ENCODE data around the gene SCN3B. TPM values are rescaled to one million over a fixed set of nuclear protein-coding genes. Genes with fewer than 3 reads are reported as not detected.

SCN3B gene
- total RNA-seq, 1 experiment from 2014 or later, result 0.77 TPM

GRCh38 chr11:123579482-123579812 is 75.0 kb downstream of the SCN3B start:
- Histone ChIP-seq H4K8ac (replicated peaks; ENCODE audit: insufficient read length, low read depth, low read length) (no peak overlapping the region), H3K79me1 (ENCODE audit: insufficient read depth, low read depth, low read length, poor library complexity, severe bottlenecking) (no peaks in the 10 kb centered on the region), H2BK15ac (ENCODE audit: low read depth, low read length) (no peak overlapping the region), H3K9me3 (ENCODE audit: control insufficient read depth, low read depth, low read length) (no peaks in the 10 kb centered on the region), H2BK12ac (ENCODE audit: insufficient read length, low read depth, low read length) (no peak overlapping the region), H3K79me2 (ENCODE audit: insufficient read depth, low read length) (no peaks in the 10 kb centered on the region), H3K4ac (ENCODE audit: low read depth, low read length) (no peak overlapping the region), H3K56ac (ENCODE audit: insufficient read length, low read depth, low read length) (no peak overlapping the region), H3K27ac (ENCODE audit: insufficient read length, low read depth, low read length) (no peak overlapping the region), H3K4me2 (ENCODE audit: insufficient read depth, insufficient read length, low read length) (no peak overlapping the region), H4K91ac (ENCODE audit: insufficient read length, low read depth, low read length) (no peak overlapping the region), H4K5ac (ENCODE audit: insufficient read length, low read depth, low read length) (no peak overlapping the region), H3K9ac (ENCODE audit: extremely low read depth, insufficient read length, low read length) (no peak overlapping the region), H4K20me1 (ENCODE audit: control insufficient read depth, insufficient read depth, insufficient read length) (no peaks in the 10 kb centered on the region), H3K14ac (ENCODE audit: insufficient read depth, low read length) (no peak overlapping the region), H2AFZ (ENCODE audit: low read length) (no peak overlapping the region), H3K27me3 (ENCODE audit: insufficient read depth, low read length) (no peaks in the 10 kb centered on the region), H3K18ac (ENCODE audit: insufficient read length, low read depth, low read length) (no peak overlapping the region), H3K4me1 (ENCODE audit: insufficient read depth, low read length) (no peaks in the 10 kb centered on the region; the same call in 1 of the 2 replicates), H2BK120ac (ENCODE audit: low read depth, low read length, poor library complexity, severe bottlenecking) (no peak overlapping the region), H3K23ac (ENCODE audit: insufficient read length, low read depth, low read length) (no peak overlapping the region), H2BK20ac (ENCODE audit: low read depth, low read length, poor library complexity, severe bottlenecking) (no peak overlapping the region), H2AK5ac (ENCODE audit: insufficient read length, low read length) (no peak overlapping the region), H3K23me2 (ENCODE audit: insufficient read length, low read depth, low read length, poor library complexity, severe bottlenecking) (no peaks in the 10 kb centered on the region), H2BK5ac (ENCODE audit: insufficient read length, low read length) (no peak overlapping the region), H3T11ph (ENCODE audit: low read length) (no peak overlapping the region)
- Mint-ChIP-seq H3K27ac (no peak overlapping the region; a peak in 1 of 7 replicates), H3K4me3 (no peak overlapping the region), H3K36me3 (ENCODE audit: insufficient read depth in 1 of 3, low read depth in 3 of 3) (peaks cover 4 to 14% (median 5%) of the 10 kb centered on the region in 3 experiments; a peak in 6 of 7 replicates), H3K9me3 (peaks cover 0 to 3% of the 10 kb centered on the region in 2 experiments; a peak in 1 of 5 replicates), H3K27me3 (ENCODE audit: low read depth) (peaks cover 7% of the 10 kb centered on the region), H3K4me1 (peaks cover 43 to 52% of the 10 kb centered on the region in 2 experiments)
- WGBS (ENCODE audit: extremely low coverage, insufficient read length, low lambda C conversion rate), result no CpG with 5 or more reads among the region's 5 CpGs
- TF ChIP-seq CTCF (conservative IDR thresholded peaks at IDR 0.05), result no peak
- DNase-seq, result no peak

Other genes starting within 250 kb of the SCN3B start
- gene GRAMD1B, start 224.4 kb downstream of the SCN3B start, total RNA-seq (2021), result 24.7 and 25.9 TPM in 2 replicates
- gene ZNF202, start 87.0 kb upstream of the SCN3B start, total RNA-seq (2021), result 46.5 and 49.2 TPM in 2 replicates
- gene OR6X1, start 99.9 kb upstream of the SCN3B start, total RNA-seq (2021), result not detected in 2 replicates
- not detected in 2 replicates for gene OR6M1, start 151.7 kb upstream of the SCN3B start, total RNA-seq (2021)
- gene TMEM225, start 231.0 kb upstream of the SCN3B start, total RNA-seq (2021), result not detected in 2 replicates
- not detected in 2 replicates for gene OR8D4, start 247.5 kb upstream of the SCN3B start, total RNA-seq (2021)

Measured in H9 (cell line).